Measurements from ENCODE around the gene FBXW11. TPM values are rescaled to one million over a fixed set of nuclear protein-coding genes. Genes with fewer than 3 reads are reported as not detected.

The FBXW11 gene
- total and polyA plus RNA-seq, 10 of the 15 experiments (the other 5 are each of a cell fraction or from before 2014, with no cell fraction given) = 4.3 to 61.5 (median 40.0) TPM

- TF ChIP-seq CUX1 (IDR thresholded peaks at IDR 0.05; ENCODE audit: insufficient replicate concordance, low read depth, low read length) (no peak), NFYA (IDR thresholded peaks at IDR 0.05; ENCODE audit: borderline replicate concordance, low read depth, low read length) (no peak)
These were observed 143.8 kb downstream of the FBXW11 start (continued) for GRCh38 chr5:171862624-171863023.

GRCh38 chr5:171861381-171861780, 145.1 kb downstream of the FBXW11 start:
- Histone ChIP-seq H3K27ac (ENCODE audit: control insufficient read depth, insufficient read depth) (no peak overlapping the region), H3K4me2 (ENCODE audit: control insufficient read depth, insufficient read depth) (no peak overlapping the region), H2AFZ (ENCODE audit: control insufficient read depth, low read depth, low read length) (no peak overlapping the region), H3K4me1 (ENCODE audit: control insufficient read depth, insufficient read depth, low read length) (no peaks in the 10 kb centered on the region), H3K4me3 (no peak overlapping the region), H3K27me3 (replicated peaks in 1 of 2; ENCODE audit: control insufficient read depth in 2 of 2, insufficient read depth in 2 of 2, low read length in 1 of 2) (no peaks in the 10 kb centered on the region), H3K36me3 (ENCODE audit: control insufficient read depth in 2 of 2, insufficient read depth in 2 of 2, low read length in 1 of 2) (peaks cover 3% of the 10 kb centered on the region in 2 experiments; a peak in 3 of 4 replicates), H3K9me3 (replicated peaks; ENCODE audit: control insufficient read depth, insufficient read depth, low read length) (no peaks in the 10 kb centered on the region), H3K79me2 (ENCODE audit: control insufficient read depth, insufficient read depth, low read length) (no peaks in the 10 kb centered on the region), H4K20me1 (ENCODE audit: control insufficient read depth, insufficient read depth) (no peaks in the 10 kb centered on the region), H3K9ac (ENCODE audit: control insufficient read depth, insufficient read depth, low read length) (no peak overlapping the region)
- CTCF ChIA-PET = no interaction called here
- intact Hi-C loops (cut with micrococcal nuclease; ENCODE audit: unreplicated experiment) (no loop called here), in situ Hi-C loops (cut with MboI) (no loop called here)
- no TSS peak for BruUV-seq (replicated peaks)
- RAD21 ChIA-PET (ENCODE audit: unreplicated experiment) = no interaction called here
- no peak for ATAC-seq
- DNase-seq (ENCODE audit: low read depth, low spot score) = no peak
- TF ChIP-seq FOXM1 (IDR thresholded peaks at IDR 0.05; ENCODE audit: low read depth, low read length) = no peak
- no peak for FAIRE-seq
- WGBS (ENCODE audit: insufficient coverage, insufficient replicate concordance, low lambda C conversion rate, missing lambda C conversion rate) = 81% methylated on average over 3 of the region's 3 CpGs
- POLR2A ChIA-PET = no interaction called here
- SMC1A ChIA-PET (ENCODE audit: uncharacterized antibody, unreplicated experiment) = interaction anchor here (1.3 kb wide), 1 partner anchor 10 kb away, joined by 3 read pairs; no protein-coding TSS in a partner anchor
